GM21423 (cell line): ENCODE results near the gene RAPSN.

Experiments
- ATAC-seq: cut with Tn5 transposase; IDR thresholded peaks from one replicate; pipeline ENCODE4 v1.9.1; 2021; ENCODE audit warnings: mild to moderate bottlenecking, moderate library complexity; ENCODE audit not compliant: unreplicated experiment

RAPSN gene

DNA sequence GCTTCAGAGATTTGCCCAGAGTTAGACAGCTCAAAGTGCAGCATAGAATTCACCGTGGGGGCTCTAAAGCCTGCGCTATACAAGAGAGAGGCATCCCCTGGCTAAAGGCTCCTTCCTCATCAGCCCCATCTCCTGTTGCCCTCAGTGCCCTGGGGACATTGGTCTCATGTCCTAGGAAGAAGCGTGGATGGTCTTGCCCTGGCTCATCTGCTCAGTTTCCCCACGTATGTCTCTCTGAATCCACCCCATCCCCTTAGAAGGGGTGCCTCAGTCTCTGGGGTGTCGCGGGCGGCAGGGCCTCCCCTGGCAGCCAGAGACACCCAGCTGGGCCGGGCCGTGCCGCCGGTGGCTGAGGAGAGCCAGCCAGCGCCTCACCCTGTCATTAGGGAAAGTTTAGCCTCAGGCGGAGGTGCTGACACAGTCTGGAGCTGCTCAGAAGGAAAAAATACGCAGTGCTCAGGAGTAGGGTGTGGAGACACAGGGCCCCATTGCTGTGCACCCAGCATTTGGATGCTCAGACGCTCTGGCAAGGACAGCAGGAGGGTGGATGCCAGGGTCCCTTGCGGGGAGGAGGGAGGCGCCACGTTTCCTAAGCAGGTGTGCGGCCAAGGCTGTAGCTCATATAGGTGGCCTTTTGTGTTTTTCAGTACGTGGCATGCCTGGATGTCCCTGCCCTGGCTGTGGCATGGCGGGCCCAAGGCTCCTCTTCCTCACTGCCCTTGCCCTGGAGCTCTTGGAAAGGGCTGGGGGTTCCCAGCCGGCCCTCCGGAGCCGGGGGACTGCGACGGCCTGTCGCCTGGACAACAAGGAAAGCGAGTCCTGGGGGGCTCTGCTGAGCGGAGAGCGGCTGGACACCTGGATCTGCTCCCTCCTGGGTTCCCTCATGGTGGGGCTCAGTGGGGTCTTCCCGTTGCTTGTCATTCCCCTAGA lies 39.2 kb downstream of the RAPSN start:
- ATAC-seq: no peak

DNA sequence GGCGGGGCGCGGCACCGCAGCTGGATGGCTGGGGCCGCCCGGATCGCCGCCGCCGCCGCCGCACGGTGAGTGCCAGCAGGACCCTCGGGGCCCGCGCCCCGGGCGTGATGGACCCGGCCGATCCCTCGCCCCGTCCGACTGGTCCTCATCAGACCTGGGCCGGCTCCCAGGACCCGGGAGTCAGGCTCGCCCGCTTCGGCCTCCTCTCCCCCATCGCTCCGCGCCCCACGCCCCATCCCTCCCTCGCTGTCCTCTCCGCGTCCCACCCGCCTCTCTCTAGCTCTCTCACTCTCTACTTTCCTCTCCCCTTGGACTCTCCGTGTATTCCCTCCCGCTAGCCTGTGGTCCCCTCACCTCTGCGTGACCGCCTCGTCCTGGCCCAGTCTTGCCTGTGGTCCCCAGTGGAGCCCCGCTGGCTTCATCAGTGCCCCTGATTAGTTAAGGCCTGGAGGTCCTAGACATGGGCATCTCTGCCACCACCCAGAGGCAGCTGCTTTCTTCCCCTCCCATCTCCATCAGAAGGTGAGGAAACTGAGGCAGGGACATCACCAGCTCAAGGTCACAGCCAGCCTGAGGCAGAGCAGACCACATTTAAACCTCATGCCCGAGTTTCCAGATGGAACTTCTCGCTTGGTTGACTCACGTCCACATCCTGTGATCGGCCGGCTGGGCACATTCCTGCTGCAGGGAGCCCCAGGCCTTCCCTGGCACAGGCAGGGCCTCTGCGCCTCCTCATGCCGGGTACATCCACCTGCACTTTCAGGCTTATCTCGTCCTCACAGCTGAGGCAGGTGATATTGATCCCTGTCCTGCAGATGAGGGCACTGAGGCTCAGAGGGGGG lies 40.1 kb downstream of the RAPSN start:
- ATAC-seq: no peak

DNA sequence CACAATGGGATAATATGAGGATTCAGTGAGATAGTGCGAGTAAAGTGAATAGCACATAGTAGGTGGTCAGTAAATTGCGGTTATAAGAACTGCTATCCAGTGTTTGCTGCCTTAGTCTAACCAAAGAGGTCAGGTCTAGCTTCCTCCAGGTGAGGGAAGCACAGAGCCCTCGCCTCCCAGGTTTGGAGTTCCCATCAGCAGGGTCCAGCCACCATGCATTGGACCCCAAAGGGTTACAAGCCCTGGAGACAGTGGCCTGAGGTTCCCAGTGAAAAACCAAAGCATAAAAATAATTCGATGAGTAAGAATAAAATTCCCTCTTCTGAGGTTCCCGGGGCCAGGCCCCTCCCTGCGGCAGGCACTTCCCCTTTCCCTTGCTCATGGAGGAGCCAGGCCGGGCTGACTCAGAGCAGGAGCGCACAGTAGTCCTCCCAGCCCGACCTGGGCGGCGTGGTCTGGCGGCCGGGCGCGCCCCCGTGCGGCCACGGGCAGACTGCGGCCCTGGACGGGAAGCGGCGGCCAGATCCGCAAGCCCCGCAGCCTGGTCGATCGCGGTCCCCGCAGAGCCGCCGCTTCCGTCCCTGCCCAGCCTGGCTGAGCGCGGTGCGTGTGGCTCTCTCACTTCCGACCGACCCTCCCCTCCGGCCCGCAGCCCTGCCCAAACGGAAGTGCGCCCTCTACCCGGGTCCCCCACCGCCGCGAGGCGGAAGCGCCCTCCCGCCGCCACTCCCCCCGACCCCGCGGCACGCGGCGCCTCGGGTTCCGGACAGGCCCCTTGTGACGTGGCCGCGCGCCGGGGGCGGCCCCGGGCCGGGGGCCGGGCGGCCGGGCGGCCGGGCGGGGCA lies 41.0 kb downstream of the RAPSN start, which contains the start of gene SLC39A13:
Gene SLC39A13, plus strand, starts transcription at position 845 of the 845 bp plus-strand sequence. CDS start 1,505 bp downstream, outside the sequence.
- peak; percentile 84 for ATAC-seq

DNA sequence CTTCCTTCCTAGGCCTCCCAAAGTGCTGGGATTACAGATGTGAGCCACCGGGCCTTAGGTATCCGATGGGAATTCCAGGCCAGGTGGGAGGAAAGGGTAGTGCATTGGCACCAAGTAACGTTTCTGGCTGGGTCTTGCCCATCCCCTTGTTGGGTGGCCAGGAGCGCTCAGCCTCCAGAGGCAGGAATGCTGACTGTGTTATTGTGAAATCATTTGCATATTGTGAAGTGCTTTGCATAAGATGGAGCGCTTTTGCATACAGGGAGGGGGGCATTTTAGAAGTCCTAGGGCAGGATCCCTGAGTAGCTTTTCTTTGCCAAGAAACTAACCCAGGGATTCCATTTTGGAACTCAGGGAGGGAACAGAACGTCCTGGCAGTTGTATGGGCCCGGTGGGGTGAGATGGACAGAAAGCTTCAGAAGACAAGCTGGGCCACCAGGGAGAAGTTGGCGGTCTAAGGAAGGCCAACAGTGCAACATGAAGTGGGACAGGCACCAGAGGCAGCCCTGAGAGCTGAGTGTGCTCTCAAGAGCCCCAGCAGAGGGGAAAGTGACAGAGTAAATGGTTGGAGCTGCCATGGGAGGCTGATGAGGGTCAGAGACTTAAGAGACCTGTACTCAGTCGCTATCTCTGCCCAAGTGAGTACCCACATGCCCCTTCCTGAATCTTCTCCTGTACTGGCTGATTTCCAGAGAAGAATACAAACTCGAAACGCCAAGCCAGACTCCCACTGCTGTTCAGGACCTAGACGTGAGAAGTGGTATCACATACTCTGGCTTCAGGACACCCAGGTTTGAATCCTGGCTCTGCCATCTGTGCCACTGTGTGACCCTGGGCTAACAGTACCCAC lies 41.8 kb downstream of the RAPSN start:
- ATAC-seq: no peak

DNA sequence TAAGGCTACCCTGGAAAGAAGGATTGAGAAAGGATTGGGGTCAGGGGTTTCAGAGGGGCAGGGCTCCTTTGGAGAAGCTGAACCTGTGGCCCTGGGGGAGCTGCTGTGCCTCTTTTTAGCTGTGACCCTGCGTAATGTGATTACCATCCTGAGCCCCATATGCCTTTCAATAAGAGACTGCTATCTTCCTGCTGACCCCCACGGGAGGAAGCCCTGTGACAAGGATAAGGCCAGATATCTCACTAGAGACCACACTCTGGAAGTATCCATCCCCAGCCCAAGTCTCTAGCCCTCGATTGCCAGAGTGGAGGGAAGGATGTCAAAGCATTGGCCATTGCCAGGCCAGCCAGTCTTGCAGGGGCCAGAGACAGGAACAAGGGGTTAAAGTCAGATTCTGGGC lies 45.4 kb downstream of the RAPSN start:
- ATAC-seq: no peak

DNA sequence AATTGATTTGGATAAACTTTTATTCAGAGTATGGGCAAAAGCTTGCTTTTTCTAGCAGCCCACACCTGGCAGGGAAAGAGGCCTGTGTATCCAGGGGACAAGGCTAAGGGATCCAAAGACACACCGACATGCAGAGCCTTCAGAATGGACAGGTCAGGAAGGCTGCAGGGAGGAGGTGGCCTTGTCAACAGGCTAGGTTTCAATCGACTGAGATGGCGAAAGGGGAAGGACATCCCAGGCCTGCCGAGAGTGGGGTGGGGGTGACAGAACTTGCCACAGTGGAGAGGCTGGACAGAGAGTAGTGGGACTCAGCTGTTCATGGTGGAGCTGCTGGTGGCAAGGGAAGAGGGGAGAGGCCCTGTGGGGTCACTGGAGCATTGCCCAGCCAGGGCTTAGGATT lies 45.8 kb downstream of the RAPSN start:
- no peak for ATAC-seq

DNA sequence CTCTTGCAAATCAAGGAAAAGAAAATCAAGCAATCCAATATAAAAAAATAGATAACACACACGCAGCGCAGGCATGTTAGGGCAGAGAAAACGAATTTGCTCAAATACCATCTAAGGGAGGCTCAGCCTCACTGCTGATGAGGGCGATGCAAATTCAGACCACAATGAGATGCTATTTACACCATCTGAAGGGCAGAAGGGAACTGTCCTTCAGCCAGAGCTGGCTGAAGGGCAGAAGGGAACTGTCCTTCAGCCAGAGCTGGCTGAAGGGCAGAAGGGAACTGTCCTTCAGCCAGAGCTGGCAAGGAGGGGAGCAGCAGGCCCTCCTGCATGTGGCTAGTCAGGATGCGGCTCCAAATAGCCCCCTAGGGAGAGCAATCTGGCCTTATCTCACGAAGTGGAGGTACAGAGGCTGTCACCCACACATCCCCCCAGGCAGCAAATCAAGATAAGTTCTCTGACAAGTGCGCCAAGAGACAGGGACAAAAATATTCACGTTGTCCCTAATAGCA lies 48.1 kb downstream of the RAPSN start:
- peak; percentile 67 for ATAC-seq

DNA sequence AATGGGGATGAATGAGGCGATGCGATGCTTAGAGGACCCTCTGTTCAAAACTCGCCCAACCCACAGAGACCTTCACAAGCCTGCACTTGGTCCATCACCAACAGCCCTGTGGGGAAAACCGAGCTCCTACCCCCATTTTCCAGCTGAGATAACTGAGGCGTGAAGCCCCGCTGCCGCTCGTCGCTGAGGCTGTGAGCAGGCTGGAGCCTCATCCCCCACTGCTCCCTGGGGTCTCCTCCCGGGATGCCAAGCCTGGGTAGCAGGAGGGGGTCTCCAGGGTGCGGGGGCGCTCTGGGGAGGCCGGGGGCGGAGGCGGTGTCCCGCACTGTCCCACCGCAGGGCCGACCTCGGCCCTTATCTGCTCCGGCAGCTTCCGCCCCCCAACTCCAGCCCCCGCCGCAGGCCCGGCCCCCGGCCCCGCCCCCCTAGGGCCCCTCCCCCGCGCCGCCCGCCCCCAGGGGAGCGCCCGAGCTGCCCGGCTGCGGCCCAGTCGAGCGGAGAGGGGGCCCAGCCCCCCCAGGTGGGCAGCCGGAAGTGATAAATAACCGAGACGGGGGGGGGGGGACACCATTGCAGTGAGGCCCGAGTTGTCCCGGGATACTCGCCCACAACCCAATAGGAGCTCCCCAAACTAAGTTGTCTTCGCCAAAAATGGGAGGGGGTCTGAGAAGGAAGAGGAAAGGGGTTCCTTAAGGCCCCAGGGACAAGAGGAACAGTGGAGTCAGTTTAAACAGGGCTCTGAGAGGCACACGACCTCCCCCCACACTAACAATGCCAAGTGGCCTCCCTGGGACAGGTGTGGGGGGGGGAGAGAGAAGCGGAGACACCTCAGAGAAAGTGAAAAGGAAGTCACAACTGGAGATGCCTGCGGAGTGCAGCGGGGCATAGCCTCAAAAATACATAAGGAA lies 48.8 kb downstream of the RAPSN start:
- peak; percentile 46 for ATAC-seq

DNA sequence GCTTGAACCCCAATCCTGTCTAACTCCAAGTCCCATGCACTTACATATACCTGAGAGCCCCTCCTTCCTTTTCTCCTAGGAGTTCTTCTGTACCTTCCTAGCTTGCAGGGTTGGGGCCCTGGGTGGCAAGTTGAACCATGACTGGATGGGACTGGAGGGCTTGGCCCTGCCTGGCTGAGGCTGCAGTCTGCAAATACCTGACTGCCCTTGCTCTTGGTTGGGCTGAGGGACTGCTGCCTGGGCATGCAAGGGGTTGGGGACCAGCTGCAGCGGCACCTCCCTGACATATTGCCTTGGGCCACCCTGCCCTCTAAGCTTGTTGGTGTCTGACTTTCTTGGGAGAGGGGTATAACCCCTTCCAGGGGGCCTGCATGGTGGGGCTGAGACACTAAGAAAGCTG lies 50.4 kb downstream of the RAPSN start:
- no peak for ATAC-seq

DNA sequence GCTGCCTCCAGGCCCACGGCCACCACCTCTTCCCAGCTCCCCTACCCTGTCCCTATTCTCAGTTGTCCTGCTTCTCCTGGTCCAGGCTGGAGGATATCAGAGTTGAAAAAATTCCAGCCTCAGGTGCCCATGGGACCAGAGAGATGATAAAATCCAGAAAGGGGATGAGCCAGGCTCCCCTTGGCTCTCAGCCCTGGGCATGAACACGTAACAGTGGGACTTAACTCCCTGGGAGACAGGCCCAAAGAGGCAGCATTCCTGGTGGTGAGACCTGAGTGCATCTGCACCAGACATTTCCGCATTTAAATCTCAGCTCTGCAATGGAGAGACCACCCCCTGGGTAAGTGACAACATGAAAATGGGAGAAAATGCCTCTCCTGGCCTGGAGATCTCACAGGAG lies 50.9 kb downstream of the RAPSN start:
- no peak for ATAC-seq

DNA sequence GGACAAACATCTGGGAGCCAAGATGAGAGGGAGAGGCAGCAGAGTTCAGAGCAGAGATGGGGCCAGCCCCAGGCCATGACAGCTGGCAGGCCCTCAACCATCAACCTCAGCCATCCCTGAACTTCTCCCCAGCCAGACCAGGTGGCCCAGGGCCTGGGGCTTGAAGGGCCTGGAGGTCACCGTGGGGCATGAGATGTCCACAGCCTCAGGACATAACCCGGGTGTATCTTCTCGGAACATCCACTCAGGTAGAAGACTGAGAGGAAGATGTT lies 53.0 kb downstream of the RAPSN start:
- no peak for ATAC-seq

DNA sequence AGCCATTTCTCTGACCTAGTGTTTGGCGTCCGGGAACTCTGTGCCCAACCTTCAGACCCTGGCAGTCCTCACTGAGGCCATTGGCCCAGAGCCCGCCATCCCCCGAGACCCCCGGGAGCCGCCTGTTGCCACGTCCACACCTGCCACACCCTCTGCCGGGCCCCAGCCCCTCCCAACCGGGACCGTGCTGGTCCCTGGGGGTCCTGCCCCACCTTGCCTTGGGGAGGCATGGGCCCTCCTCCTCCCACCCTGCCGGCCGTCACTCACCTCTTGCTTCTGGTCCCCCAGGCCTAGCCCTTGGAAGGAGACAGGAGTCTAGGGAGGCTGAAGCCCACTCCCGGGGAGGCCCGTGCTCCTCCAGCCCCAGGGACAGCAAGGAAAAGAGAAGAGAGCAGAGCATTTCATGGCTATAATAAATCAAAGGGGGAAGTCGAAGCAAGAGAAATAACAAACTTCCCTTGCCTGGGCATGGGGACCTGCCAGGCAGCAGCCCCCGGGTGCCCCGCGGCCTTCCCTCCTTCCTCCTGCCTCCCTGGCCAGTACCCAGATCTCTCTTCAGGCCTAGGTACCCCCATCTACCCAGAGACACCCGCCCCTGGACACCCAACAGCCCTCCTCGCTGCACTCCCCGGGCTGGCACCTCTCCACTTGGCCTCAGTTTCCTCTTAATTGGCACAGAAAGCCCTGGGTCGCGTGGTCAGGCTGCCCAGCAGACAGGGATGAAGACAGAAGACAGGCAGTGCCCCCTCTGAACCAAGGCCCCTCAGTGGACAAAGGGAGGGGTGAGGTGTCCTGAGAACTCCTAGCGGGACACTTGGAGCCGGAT lies 53.5 kb downstream of the RAPSN start:
- ATAC-seq: no peak

DNA sequence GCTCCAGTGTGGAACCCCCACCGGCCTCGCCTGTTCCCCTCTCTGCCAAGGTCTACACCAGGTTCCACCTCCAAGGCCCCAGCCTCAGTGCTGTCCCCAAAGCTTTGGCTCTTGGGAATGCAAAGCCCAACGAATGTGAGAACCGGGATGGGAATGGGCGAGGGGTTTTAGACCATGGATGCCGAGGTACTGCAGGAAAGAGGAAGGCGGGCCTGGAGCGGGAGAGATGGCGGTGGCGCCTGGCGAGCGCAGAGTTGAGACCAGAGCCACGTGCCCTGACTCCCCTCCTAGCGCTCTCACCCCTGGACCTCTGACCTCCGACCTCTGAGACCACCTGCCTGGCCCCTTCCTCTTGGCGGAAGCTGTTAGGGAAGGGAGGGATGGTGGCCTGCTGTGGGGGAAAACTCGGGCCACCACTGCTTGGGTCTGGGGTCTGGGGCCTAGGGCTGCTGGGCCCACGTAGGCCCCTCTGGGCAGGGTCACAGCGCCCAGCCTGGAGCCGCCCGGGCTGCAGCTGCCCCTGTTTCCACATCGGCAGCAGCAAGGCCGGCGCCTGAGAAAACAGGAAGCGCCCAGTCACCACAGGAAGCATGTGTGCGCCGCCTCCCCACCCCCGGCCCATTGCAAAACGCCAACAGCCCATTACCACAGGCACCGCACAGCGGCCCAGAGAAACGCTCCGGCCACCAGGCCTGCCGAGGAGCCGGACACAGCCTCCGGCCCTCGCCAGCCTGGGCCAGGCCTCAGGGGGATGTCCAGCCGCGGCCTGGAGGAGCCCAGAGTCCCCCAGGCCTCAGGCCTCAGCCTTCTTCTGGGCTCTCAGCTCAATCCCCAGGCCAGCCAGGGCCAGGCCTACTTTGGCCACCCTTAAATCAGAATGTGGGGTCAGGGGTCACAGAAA lies 54.4 kb downstream of the RAPSN start:
- peak; percentile 60 for ATAC-seq

DNA sequence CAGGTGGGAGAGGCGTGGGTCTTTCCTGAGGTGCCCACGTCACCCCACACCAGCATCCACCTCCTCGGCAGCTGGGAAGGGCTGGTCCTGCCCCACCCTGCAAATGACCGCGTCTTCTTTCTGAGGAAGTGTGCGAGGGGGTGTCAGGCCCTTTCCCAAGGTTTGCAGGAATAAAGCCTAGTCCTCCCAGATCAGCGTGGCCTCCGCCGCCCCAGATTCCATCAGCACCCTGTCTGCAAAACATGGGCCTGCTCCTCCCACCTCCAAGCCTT lies 55.0 kb downstream of the RAPSN start:
- ATAC-seq: no peak

DNA sequence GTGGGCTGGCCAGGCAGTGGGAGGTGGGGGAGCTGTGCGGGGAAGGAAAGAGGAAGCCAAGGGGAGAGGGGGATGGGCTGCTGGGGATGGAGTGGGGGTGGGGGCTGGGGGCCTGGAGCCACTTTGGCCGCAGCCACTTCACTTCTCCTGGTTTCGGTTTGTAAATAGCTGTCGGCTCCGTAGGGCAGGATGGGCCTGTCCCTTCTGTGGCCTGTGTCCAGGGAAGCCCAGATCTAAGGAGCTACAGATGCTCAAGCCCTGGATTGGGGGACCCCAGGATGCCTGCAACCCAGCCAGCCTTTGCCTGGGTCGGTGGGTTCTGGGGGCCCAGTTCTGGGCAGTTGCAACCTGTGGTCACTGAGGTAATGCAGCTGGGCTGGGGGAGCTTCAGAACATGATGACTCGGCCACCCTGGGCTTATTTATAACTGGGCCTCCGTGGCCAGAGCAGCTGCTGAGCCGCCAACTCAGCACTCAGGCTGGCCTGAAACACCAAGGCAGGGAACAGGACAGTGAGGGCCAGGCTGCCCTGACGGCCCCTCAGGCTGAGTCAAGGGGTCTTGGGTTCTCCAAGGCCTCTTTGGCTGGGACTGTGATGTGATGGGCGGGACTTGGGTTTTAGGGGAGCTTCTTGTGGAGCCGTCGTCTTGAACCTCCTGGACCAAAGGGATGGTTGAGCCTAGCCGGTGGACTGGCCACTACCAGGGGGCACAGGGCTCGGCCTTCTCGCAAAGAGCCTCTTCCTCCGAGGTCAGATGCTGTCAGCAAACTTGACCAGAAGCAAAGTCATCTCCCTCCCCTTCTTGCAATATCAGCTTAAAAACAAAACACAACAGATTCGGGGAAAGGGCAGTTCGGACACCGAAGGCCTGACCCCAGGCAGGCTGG lies 55.5 kb downstream of the RAPSN start:
- no peak for ATAC-seq

DNA sequence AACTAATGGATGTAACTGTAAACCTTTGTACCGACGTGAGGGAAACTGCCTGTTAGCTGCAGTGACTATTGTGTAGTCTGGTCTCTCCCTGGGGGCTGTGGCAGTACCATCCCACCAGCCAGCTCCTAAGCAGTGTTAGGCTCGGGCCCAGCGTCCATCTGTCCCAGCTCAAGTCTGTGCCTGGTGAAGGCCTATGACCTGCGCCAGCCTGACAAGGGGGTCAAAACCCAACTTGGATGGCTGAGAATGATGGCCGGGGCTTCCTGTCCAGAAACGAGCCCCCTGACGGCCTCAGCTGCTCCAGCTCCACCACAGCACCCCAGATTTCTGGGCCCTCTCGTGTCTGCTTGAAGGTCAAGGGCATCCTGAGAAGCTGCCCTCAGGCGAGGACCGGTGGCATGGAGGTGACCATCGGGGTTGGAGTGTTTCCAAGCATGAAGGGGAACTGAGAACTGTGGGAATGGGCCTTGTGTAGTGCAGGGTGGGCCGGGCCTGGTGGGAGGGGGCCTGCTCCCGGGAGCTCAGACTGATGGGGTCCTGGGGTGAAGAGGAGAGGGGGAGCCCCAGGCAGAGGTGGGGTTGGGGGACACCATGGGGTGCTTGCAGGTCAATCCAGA lies 56.3 kb downstream of the RAPSN start:
- ATAC-seq: no peak
